GM21529 (cell line): ENCODE measurements around the gene ACAD8.
"Not testable (repeated sequence)": the region's sequence is repeated elsewhere in the genome, so short reads cannot be mapped to it uniquely, and the experiment has no call there.

Experiments
- ATAC-seq: cut with Tn5 transposase; IDR thresholded peaks from one replicate; pipeline ENCODE4 v1.9.1; 2021; ENCODE audit not compliant: unreplicated experiment

Gene ACAD8

DNA sequence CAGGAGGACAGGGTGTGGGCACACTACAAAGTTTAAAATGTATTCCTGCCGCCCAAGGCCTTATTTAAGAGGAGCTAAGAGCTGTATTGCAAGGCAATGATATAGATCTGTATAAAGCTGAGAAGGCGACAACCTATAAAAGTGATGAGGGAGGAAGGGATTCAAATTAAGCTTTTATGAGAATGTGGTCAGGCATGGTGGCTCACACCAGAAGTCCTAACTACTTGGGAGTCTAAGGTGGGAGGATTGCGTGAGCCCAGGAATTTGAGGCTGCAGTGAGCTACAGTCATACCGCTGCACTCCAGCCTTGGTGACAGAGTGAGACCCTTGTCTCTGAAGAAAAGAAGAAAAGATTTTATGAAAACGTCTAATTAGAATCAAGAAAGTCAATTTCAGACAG, 13.1 kb downstream of the ACAD8 start:
- no peak for ATAC-seq

DNA sequence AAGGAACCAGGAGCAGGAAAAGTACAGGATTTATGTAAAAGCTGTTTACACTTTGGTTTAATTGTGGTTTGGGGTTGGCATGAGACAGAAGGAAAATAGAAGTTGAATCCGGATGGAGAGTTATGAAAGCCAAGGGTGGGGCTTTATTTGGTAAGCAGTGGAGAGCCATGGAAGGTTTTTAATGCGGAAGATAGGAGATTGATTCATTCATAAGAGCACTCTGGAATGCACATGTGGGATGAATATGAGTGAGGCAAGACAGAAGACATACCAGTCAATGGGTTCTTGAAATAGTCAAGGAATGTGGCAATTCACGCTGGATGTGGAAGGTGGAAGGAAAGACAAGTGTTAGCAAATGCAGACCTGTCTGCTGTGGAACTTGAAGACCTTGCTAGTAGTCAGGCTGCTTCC, 13.5 kb downstream of the ACAD8 start:
- no peak for ATAC-seq

DNA sequence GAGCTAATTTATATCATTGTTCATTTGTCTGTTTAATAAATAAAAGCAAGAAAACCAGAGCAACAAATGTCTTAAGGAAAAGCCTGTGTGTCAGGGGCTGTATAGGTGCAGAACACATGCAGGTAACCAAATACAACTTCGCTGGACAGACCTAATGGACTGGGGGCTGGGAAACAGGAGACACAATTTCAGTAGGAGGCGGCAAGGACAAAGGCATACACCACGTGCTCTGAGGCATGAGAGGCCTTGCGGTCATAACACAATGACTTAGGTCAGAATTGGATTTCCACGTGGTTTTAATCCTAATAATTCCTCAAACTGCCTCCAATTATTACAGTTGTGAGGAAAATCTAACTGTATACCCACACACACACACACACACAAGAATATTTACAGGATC, 14.1 kb downstream of the ACAD8 start:
- ATAC-seq, result no peak

DNA sequence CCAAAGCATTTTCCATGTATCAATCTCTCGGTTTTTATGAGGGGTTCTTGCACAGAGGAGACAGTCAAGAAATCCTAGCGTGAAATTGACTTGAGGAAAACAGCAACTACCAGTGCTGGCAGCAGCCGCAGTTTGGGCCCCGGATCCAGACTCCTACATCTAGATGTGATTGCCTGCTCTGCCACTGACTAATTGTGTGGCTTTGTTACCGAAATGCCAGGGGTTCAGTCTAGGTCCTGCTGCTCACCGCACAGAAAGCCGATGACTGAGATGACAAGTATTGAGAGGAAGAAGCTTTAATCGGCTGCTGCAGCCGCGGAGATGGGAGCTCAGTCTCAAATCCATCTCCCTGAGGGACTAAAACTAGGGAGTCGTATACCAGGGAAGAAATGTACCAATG, 14.6 kb downstream of the ACAD8 start:
- no peak for ATAC-seq

DNA sequence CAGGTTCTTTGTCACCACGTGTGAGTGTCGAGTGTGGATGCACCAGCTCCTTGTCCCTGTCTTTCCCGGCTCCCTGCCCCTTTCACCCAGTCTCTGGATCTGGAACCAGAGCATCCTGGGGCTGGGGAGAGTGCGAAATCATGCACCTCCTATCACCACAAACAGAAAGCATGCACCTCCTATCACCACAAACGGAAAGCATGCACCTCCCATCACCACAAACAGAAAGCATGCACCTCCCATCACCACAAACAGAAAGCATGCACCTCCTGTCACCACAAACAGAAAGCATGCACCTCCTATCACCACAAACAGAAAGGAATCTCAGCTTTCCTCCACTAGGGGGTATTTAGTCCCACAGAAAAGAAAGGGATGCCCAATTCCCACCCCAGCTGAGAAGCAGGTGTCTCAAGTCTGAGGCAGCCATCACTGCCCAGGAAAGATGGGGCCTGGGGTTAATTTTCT, 16.9 kb downstream of the ACAD8 start:
- no peak for ATAC-seq

DNA sequence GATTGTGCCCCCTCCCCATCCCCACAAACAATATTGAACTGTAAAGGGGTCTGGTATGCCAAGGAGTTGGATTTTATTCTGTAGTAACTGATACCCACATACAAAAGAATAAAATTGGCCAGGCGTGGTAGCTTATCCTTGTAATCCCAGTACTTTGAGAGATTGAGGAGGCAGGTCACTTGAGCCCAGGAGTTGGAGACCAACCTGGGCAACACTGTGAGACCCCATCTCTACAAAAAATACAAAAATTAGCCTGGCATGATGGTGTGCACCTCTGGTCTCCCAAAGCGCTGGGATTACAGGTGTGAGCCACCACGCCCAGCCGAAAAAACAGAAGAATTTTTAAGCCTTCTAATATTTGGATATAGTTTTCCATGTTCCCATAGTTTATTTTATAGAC, 18.6 kb downstream of the ACAD8 start:
- ATAC-seq, result no peak

DNA sequence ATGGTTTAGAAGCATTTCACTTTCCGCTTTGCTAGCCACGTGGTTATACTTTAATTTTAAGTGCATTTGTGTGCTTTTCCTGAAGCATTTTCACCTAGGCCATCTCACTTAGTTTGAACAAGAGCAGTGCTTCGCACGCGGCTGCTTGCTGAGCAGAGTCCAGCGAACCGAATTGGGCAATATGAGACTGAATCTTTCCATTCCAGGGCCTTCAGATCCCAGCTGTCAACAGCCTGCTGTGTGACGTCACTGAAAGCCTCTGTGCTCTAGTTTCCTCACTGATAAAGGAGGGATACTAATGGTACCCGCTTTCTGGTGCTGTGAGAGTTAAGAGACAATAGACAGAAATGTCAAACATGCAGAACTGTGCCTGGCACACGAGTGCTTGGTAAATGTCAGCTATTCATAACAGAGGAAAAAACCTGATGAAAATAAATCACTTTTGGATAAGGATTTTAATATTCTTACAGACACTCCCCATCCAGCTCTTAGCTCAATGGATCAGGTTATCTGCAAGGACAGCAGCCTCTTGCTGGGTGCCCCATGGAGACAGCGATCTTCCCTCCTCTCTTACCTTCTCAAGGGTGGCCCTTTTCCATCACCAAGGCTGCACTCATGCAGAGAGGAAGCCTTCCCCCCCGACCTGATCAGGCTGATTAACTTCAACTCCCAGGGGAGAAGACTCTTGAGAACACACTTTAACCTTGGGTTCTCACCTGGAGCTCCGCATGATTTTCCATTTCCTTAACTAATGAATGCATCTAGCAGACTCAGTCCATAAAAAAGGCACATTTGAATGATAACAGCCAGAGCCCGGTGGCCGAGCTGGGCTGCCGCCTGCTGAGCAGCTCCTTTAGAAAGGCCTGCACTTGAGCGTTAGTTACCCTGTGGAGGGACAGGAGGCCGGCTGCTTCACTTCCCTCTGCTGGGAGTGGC, 19.3 kb downstream of the ACAD8 start:
- ATAC-seq, result no peak

DNA sequence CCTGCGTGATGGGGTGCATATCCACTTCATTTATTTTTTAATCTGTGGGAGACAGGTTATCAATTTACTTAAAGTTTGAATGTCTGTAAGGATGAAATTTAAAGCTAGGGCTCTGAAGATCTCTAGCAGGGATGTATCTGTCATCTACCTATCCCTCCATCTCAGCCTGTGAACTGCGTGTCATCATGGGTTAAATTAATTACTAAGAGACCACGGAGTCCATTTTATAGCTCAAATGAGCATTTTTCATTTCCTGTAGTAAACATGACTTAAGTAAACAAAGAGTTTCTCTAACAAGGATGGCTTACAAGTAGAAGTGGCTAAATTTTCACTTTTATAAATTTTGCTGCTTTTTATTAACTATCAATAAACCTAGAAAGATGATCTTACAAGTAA, 19.9 kb downstream of the ACAD8 start:
- ATAC-seq, result no peak

DNA sequence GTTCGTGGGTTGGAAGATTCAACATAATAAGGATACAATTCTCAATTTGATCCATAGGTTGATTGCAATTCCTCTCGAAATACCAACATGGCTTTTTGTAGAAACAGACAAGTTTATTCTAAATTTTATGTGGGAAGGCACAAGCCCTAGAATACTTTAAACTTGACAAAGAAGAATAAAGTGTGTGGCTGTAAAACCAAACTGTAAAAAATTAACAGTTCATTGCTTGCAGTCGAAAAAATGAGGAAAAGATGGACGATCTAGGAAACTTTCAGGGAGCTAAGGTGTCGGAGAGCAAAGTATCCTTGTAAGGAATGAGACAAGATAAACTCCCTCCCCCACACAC, 21.8 kb downstream of the ACAD8 start:
- no peak for ATAC-seq

DNA sequence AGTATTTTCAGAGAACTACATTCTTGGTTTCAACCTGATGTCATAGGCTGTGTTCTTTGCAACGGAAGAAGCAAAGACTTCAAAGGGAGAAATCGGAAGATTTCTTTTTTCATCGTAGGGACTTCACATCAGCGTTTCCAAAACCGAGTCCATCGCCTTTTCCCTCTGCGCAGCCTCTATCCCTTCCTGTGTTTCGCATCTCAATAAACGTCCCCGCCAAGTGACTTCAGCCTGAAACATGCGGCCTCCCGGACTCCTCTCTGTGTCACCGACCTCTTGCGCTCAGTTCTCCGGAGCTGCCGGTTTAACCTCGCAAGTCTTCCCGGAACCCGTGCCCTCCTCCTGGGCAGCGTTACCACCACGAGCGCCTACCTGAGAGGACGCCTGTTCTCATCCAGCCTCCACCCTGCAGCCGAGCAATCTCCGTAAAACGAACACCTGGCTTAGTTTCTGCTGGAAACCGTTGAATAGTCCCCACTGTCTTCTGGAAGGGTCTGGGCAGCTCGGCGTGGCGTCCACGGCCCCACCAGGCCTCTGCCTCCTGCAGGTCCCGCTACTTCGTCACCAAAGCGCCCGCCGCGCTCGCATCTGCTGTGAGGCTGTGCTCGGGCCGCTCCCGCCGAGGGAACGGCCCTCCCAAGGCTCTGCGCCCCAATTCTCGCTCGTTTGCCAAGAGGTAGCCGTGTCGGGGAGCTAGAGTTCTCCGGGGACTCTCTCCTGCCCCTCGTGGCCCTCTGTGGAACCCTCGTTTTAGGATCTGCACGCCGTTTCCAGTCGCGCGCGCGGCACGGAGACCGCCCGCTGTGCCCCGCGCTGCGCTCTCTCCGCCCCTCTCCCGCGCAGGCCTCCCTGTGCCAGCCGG, 22.4 kb downstream of the ACAD8 start, which contains the start of gene GLB1L3:
Gene GLB1L3 (plus strand): TSS at position 846 of the 862 bp plus-strand sequence. CDS start 362 bp downstream, outside the sequence.
- peak; percentile 78 for ATAC-seq

DNA sequence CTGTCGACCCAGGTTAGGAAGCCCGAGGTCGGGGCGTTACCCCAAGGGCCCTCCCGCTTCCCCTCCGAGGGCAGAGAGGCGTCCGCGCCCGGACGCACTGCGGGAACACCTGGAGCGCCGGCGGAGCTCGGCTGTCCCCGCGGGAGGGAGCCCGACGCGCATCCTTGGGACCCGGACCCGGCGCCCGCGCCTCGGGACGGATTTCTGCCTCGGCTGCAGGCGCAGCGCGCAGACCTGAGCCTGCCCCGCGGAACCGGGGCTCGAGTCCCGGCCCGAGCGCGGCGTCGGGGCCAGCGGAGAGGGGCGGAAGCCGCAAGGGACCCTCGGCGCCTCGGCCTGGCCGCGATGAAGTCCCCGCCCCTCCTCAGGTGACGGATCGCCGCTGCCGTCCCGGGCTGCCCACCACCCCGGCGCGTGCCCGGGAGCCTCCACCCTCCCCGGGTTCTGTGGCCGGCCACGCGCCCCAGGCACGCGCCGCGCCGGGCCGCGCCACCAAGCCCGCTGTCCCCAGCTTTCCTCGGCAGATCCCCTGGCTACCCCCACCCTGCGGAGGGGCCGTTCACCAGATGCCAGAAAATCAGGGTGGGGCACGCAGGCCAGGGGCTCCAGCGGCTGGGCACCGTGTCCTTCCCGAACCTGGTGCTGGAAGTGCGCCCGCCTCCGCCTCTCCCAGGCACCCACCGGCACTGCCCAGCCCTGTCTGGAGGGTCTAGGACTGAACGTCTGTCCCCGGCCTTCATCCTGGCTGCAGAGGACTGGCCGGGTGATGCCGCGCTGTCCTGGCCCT, 23.2 kb downstream of the ACAD8 start:
- peak; percentile 4 for ATAC-seq

DNA sequence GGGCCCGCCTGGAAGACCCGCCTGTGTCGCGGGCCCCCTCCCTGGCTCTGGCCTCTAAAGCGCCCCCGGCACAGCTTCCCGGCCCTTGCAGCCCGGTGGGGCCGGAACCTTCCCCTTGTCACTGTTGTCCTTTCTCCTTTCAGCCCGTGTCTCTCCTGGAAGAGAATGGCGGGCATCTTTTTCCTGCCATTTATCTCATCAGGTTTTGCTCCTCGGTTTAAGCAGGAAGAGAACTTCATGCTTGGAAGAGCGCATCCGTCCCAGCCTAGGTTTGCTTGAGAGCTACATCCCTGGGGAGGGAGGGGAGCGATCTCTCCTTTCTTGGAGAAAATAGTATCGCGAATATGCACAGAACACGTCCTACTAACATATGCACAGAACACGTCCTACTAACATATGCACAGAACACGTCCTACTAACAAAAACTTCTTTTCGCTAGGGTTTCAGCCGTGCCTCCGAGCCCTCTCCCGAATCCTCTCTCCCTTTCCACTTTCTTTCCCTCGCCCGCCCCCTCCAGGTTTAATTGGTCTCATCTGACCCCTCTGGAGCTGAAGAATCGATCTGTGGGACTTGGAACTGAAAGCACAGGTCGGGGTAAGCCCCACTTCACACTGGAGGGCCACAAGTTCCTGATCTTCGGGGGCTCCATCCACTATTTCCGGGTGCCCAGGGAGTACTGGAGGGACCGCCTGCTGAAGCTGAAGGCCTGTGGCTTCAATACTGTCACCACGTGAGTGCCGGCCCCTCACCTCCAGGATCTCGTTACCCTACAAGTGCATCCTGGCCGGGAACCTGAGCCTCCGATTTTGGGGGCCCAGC, 24.0 kb downstream of the ACAD8 start:
- no peak for ATAC-seq

DNA sequence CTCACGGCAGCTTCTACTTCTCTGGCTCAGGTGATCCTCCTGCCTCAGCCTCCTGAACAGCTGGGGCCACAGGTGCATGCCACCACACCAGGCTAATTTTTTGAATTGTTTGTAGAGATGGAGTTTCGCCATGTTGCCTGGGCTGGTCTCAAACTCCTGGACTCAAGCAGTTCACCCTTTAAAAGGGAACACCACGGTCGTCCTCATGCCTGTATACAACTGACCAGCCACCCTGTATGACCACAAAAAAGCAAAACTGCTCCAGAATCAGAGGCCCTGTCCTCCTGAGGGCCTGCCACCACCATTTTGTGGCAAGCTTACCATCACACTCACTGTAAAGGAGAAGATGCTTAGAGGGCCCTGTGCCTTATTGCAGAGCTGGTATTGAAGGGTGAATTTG, 25.0 kb downstream of the ACAD8 start:
- ATAC-seq, result no peak

DNA sequence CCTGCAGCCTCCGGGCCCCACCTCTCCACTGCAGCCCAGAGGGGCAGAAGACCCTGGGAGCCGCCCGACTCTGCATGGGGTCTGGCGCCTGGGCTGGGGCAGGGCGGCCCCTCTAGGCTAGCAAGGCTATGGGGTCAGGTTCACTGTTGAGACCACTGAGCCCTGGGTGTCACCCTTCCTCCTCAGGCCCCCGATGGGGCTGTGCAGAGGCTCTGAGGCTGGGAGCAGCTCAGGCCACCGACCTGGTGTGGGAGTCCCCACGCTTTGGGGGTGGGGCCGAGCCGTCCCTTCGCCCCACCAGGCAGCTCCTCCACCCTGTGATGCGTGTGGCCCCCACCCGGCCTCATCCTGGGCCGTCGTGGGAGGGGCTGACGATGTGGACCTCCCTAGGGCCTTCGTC, 28.3 kb downstream of the ACAD8 start:
- ATAC-seq, result not testable (repeated sequence)

DNA sequence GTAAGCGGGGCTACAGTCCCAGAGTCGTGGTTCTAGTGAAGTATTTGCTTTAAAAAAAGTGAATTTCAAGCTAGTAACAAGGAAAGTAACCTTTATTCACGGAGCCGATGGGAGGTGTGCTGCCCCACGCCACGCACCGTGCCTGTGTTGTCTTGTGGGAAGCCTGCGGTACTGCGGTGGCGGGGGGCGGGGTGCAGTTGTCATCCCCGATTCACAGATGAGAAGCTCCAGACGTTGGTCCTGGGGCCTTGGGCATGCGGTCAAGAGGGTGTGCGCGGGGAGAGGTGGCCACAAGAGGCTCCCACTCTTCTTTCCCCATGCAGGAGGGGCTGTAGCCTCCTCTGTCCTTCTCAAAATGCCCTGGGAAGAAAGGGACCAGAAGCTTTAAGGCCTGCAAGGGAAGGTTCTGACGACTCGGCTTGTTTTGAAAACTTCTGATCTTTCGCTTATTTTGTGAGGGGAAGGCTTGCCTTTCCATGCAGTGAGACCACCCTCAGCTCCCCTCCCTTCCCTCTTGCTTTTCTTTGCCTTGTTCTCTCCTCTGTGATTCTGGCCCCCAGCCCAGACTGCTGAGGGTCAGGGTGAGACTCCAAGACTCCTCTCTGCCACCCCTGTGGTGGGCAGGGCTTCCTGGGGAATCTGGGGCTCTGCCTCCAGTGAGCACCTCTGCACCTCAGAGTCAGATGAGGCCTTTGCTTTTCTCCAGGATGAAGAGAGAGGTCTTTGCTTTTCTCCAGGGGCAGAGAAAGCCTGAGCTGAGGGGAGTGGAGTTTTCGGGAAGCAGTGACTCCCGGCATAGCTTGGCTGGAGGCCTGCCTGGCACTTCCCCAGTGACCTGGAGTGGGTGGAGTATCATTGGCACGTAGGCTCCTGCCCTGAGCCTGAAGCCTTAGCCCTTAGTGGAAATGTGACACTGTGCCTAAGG, 29.0 kb downstream of the ACAD8 start:
- no peak for ATAC-seq

DNA sequence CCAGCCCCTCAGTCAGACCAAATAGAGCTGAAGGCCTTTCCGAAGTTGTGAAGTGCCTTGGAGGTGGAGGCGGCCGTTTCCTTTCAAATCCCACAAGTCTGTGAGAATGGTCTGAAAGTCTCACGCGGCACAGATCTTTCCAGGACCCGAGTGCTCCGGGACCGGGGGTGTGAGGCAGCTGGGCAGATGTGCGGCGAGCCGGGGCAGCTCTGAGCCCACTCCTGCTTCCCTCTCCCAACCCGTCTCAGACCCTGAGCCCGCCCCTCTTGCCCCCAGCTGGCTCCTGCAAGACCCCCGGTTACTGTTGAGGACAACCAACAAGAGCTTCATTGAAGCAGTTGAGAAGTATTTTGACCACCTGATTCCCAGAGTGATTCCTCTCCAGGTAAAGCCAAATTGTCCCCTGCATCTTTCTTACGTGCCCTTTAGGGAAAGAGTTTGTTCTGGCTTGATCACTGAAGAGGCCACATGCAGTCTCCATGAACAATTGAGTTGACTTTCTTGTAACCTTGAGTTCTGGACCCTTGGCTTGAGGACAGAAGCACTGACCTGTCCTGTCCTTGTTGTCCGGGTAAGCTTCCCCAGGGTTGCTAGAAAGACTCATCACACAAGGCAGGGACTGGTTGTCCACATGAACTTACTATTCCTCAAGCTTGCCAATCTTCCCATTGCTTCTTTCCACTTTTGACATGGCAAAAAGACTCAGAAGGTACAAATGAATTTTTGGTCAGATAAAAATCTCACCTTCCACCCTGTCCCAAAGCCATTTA, 30.3 kb downstream of the ACAD8 start:
- ATAC-seq, result no peak

DNA sequence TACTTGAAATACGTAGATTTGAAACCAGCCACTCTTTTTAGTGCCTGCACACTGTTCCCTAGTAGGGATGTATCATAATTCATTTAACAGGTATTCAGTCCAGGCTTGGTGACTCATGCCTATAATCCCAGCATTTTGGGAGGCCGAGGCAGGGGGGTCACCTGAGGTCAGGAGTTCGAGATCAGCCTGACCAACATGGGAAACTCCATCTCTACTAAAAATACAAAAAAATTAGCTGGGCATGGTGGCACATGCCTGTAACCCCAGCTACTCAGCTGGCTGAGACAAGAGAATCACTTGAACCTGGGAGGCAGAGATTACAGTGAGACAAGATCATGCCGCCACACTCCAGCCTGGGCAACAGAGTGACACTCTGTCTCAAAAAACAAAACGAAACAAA, 31.0 kb downstream of the ACAD8 start:
- ATAC-seq, result not testable (repeated sequence)

DNA sequence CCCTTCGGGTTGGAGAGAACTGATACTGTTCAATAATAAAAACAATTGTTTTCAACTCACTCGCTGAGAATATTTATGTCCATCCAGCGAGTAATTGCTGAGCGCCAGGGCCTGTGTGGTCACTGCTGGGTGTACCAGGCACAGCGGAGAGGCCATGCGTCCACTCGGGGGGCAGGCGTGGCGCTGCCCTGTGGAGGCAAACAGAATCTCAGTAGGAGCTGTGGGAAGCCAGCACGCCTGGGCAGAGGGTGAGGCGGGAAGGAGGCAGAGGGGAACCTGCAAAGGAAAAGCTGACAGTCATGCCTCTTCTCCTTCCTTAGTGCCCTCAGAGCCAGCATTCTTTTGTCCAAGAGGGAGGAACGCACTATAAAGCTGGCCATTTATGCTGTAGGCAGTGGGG, 34.2 kb downstream of the ACAD8 start:
- ATAC-seq, result no peak
